HuH-7.5 (cell line): ENCODE data around the gene PDCD1.
"Not testable (repeated sequence)": the region's sequence is repeated elsewhere in the genome, so short reads cannot be mapped to it uniquely, and the experiment has no call there.

Experiments used
- DNase-seq: peaks from one replicate; pipeline ENCODE4 v3.0.0; 2011; ENCODE audit warnings: low spot score

Gene PDCD1

DNA sequence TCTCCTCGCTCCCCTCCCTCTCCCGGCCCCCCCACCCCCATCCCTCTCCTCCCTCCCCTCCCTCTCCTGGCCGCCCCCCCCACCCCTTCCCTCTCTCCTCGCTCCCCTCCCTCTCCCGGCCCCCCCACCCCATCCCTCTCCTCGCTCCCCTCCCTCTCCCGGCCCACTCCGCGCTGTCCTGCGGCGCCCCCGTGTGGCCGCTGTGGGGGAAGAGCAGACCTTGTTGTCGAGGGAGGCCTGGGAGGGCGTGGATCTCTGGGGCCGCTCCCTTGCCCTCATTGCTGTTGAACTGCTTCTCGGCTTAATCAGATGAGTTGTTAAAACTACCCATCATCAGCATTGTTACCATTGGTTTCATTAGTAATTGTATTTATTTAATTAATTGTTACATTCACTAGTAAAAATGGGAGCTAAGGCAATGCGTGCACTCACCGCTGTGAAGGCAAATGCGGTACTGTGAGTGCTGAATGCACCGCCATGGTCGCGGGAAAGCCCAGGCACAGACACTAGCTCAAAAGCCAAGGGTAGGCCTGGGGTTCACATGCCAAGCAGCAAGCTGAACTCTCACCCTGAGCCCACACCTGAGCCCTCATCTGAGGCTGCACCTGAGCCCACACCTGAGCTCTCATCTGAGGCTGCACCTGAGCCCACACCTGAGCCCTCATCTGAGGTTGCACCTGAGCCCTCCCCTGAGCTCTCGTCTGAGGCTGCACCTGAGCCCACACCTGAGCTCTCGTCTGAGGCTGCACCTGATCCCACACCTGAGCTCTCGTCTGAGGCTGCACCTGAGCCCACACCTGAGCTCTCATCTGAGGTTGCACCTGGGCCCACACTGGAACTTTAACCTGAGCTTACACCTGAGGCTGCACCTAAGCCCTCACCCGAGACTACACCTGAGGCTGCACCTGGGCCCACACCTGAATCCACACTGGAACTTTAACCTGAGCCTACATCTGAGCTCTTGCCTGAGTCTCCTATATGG, 19.6 kb upstream of the PDCD1 start:
- DNase-seq = peak; percentile 82

GRCh38 chr2:241877197-241877685, 18.5 kb upstream of the PDCD1 start:
- no peak for DNase-seq

DNA sequence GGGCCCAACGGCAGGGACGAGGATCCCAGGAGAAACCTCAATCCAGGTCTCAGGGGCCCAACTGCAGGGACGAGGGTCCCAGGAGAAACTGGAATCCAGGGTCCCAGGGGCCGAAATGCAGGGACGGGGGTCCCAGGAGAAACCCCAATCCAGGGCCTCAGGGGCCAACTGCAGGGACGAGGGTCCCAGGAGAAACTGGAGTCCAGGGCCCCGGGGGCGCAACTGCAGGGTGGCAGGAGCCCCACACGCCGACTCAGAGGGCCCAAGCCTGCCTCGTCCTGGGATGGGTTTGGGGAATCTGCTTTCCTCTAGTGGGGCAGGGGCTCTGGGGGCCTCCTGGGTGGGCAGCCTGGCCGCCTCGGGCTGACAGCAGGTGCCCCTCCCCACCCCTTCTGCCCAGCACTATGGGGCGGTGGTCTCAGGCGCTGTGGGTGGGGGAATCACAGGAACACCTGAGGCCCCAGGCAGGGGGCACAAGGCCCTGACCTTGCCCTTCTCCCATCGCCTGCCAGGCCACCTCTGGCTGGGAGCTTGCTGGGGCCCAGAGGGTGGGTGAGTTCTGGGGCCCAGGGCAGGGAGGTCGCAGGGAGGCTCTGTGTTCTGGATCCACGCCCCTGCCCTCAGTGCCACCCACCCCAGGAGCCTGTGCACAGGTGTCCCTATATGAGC, 18.0 kb upstream of the PDCD1 start:
- DNase-seq = no peak

GRCh38 chr2:241875754-241876527, 17.2 kb upstream of the PDCD1 start:
- DNase-seq = not testable (repeated sequence)

DNA sequence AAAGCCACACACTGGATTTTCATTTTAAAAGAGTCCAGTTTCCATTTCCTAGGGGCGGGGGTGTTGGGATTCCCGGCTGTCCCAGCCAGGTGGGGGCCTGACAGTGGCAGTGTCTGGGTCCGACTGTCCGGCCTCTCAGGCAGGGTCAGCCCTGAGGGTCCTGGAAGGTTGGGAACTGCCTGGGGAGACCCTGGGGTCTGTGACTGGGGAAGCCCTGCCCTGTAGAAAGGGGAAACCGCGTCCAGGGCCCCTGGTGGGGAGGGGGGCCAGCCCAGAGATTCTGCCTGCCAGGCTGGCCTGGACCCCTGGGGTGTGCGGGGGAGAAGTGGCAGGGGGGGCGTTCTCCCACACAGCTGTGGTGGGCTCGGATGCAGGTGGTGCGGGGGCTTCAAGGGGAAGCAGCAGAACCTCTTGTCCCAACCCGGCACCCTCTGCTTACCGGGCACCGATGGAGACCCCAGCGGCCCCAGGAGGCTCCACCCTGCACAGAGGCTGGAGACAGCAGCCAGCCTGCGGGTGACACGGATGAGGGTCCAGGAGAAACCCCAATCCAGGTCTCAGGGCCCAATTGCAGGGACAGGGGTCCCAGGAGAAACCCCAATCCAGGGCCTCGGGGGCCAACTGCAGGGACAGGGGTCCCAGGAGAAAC, 15.7 kb upstream of the PDCD1 start:
- no peak for DNase-seq

DNA sequence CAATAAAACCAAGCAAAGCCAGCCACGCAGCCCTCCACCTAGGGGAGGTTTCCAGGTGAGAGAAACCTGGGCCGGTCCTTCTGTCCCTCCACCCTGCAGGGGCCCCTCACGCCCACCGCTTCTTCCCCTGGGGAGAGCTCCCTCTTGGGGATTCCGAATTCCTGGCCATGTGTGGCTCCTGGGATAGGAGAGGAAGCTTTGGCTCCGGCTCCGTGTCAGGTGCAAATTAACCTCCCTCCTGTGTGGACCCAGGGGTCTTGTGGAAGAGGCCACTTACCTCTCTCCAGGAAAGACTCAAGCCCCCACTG, 15.1 kb upstream of the PDCD1 start:
- DNase-seq = no peak

- DNase-seq = no peak
Measured at GRCh38 chr2:241873081-241873802, 14.5 kb upstream of the PDCD1 start.

DNA sequence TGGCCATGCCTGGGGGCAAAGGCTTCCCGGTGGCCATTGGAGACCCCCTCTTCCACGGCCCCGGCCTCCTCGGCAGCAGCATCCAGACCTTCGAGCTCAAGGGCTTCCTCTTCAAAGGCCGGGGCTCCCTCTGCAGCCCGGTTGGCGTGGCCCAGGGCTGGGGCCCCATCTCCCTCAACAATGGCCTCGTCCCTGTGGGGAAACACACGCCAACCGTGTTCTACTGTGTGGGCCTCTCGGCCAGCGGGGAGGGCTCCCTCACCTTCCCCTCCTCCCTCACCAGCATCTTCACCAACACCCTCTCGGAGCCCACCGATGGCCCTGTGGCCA, 13.6 kb upstream of the PDCD1 start:
- no peak for DNase-seq

DNA sequence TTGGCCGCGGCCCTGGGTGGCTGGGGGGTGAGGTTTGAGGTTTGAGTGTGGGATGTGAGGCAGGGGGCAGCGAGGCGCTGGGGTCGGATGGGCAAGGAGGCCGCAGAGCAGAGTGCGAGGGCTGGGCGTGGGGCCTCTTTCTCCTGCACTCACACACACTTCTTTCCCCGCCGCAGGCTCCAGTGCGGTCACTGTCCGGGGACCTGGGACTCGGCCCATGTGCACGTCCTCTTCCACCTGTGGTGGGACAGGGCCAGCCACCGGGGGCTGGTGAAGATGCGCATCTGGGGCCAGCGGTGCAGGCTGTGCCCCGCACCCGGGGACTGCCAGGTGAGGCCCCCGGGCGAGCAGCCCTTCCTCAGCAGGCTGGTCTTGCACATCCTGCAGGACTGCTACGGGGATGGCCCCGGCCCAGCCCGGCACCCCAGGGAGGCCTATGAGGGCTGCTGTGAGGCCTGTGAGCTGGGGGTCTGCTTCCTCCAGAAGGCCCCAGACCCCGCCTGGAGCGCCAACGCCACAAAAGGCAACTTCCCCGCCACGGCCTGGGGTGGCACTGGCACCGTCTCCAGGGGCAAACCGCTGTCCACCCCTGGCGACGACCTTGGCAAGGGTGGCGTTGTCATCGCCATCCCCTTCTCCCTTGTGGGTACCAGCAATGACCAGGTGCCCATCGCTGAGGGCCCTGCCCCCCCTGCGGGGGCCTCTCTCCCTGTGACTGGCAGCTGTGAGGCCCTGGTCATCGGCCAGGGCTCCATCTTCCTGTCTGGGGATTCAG, 13.0 kb upstream of the PDCD1 start:
- no peak for DNase-seq

DNA sequence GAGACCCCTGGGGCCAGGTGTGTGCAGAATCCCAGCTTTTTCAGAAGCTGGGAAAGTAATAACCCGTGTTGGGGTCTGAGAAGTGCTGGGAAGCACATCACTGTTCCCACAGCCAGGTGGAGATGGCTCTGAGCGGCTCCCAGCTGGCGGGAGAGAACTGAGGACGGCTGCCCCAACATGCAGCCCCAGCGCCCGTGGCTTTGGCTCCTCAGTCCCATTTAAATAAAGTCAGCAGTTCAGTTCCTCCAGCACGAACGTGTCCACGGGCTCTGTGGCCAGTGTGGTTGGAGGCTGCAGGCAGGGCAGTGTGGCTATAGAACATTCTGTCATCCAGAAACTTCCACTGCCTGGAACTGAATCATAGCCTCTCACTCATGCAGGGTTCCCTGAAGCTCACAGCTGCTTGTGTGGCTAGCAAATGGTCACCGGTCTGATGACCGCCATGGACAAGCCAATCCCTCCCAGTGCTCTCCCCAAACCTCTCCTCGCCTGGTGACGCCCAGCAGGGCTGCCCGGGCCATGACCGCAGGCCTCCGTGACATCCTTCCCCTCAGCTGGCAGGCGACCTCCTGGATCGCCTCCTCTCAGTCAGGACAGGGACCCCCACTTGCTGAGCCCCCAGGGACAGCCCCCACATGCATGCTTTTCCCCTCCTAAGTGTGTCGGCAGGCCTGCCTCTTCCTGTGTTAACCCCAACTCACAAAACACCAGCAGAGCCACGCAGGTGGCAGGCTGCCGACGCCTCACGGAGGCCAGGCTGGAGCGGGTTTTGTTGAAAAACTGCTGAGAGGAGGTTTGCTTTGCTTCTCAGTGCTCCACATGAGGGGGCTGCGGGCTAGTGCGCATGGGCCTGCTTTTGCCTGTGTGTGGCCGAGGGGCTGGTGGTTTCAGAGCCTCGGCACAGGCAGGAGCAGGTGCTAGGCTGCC, 12.2 kb upstream of the PDCD1 start:
- no peak for DNase-seq

- no peak for DNase-seq
Measured at GRCh38 chr2:241870081-241870541, 11.4 kb upstream of the PDCD1 start.

- DNase-seq = no peak
Measured at GRCh38 chr2:241869087-241869961, 10.6 kb upstream of the PDCD1 start, which contains the start of gene RTP5. RTP5 (plus strand) TSS chr2:241869729; CDS start chr2:241869757, 28 bp downstream.

DNA sequence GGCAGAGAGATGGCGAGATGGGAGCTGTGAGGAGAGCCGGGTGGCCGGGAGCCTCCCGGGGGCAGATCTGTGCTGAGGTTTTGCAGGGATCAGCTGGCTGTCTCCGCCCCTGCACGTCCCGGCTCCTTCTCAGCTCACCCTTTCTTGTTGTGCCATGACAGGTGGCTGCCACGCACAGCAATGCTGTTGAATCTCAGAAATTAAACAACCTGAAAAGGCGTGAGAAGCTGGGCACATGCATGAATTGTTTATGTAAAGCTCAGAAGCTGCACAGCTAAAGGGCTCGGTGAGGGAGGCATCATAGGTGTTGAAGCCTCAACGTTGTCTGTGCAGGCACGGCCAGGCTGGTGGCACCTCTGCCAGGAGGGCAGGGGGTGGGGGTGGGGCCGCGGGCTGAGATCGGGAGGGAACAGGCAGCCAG, 10.0 kb upstream of the PDCD1 start:
- DNase-seq = no peak

GRCh38 chr2:241867776-241868420, 9.2 kb upstream of the PDCD1 start:
- DNase-seq = no peak

- DNase-seq = no peak
Measured at GRCh38 chr2:241866790-241867645, 8.3 kb upstream of the PDCD1 start.

GRCh38 chr2:241865957-241866789, 7.5 kb upstream of the PDCD1 start:
- DNase-seq = no peak
